Naive thymus-derived CD4-positive, alpha-beta T cell (primary cell): ENCODE measurements around the gene PTGDR. TPM values are rescaled to one million over a fixed set of nuclear protein-coding genes. Genes with fewer than 3 reads are reported as not detected.

ENCODE experiments used
- ATAC-seq: fragments of 150-1000 bp; cut with Tn5 transposase; 2 replicates; pipeline ENCODE4 v1.10.0; 2021; ENCODE audit warnings: mild to moderate bottlenecking, moderate library complexity
- CTCF ChIA-PET: fragments of 350-600 bp; sonication (Branson Sonifier 250); formaldehyde crosslinking; loops from one replicate; lab custom pipeline; 2021; ENCODE audit warnings: antibody characterized with exemption; lab: Charles Lee
- POLR2A ChIA-PET: fragments of 350-600 bp; sonication (Branson Sonifier 250); formaldehyde crosslinking; loops from one replicate; lab custom pipeline; 2021; ENCODE audit warnings: antibody characterized with exemption, inconsistent platforms; lab: Charles Lee
- DNase-seq, 9 donors: peaks; one replicate each; pipeline versions ENCODE4 v3.0.0 to v3.0.0-alpha.2; 2020 to 2022; ENCODE audit warnings: mixed read lengths in 1 of 9
- H3K27ac ChIP-seq: one replicate; pipeline ENCODE4 v1.7.0; 2013; ENCODE audit warnings: mild to moderate bottlenecking, low read depth, low read length, moderate library complexity
- H3K27me3 ChIP-seq, 2 donors: one replicate each; pipeline ENCODE4 v1.7.0; 2013; ENCODE audit warnings: low read length in 2 of 2, mild to moderate bottlenecking in 2 of 2, moderate library complexity in 2 of 2; ENCODE audit not compliant: control insufficient read depth in 2 of 2, insufficient read depth in 2 of 2
- H3K36me3 ChIP-seq, 3 experiments: 1 replicate in 2 of 3; 2 replicates in 1 of 3; pipeline ENCODE4 v1.7.0; 2013; ENCODE audit warnings: low read length in 3 of 3, mild to moderate bottlenecking in 3 of 3, moderate library complexity in 1 of 3; ENCODE audit not compliant: insufficient read depth in 3 of 3, control insufficient read depth in 2 of 3
- H3K4me1 ChIP-seq, 2 donors: one replicate each; pipeline ENCODE4 v1.7.0; 2013; ENCODE audit warnings: low read length in 2 of 2, mild to moderate bottlenecking in 2 of 2, moderate library complexity in 1 of 2; ENCODE audit not compliant: control insufficient read depth in 2 of 2, insufficient read depth in 2 of 2
- H3K4me3 ChIP-seq: 2 replicates; pipeline ENCODE4 v1.7.0; 2013; ENCODE audit warnings: mild to moderate bottlenecking, low read length
- H3K9me3 ChIP-seq, 3 experiments: 1 replicate in 2 of 3; 2 replicates in 1 of 3; pipeline ENCODE4 v1.7.0; 2013; ENCODE audit warnings: low read length in 3 of 3; ENCODE audit not compliant: control insufficient read depth in 2 of 3
- H3K27ac Mint-ChIP-seq, 9 donors: one replicate each; pipeline ENCODE4 v1.8.0; 2020 to 2022; ENCODE audit warnings: mixed read lengths in 9 of 9, mild to moderate bottlenecking in 8 of 9, moderate library complexity in 5 of 9, inconsistent platforms in 2 of 9
- H3K27me3 Mint-ChIP-seq, 5 donors: one replicate each; pipeline ENCODE4 v1.8.0; 2021 to 2022; ENCODE audit warnings: mixed read lengths in 5 of 5, mild to moderate bottlenecking in 1 of 5
- H3K36me3 Mint-ChIP-seq, 5 donors: one replicate each; pipeline ENCODE4 v1.8.0; 2020 to 2022; ENCODE audit warnings: mixed read lengths in 5 of 5, mild to moderate bottlenecking in 3 of 5, inconsistent platforms in 1 of 5
- H3K4me1 Mint-ChIP-seq, 7 donors: one replicate each; pipeline ENCODE4 v1.8.0; 2020 to 2022; ENCODE audit warnings: mixed read lengths in 7 of 7, mild to moderate bottlenecking in 3 of 7, inconsistent platforms in 1 of 7
- H3K4me3 Mint-ChIP-seq, 10 donors: one replicate each; pipeline ENCODE4 v1.8.0; 2020 to 2022; ENCODE audit warnings: mild to moderate bottlenecking in 10 of 10, mixed read lengths in 10 of 10, moderate library complexity in 6 of 10, inconsistent platforms in 2 of 10
- H3K9me3 Mint-ChIP-seq, 11 donors: one replicate each; pipeline ENCODE4 v1.8.0; 2020 to 2022; ENCODE audit warnings: mixed read lengths in 11 of 11, mild to moderate bottlenecking in 4 of 11, inconsistent platforms in 1 of 11, moderate library complexity in 1 of 11
- intact Hi-C, 2 donors: fragments of 100-400 bp; cut with micrococcal nuclease; formaldehyde crosslinking; loops; one replicate each; pipeline ENCODE4 v1.15.1; 2023
- polyA plus RNA-seq, 2 donors: library from polyadenylated mRNA; unstranded; fragments of 300-500 nt; fragmentation: Illumina TruSeq; gene quantifications; one replicate each; pipeline ENCODE4 v1.2.3, GENCODE V29; 2021
- total RNA-seq, 6 experiments: library from RNA in 5 of 6; stranded (reverse) in 5 of 6; gene quantifications; 1 replicate in 5 of 6; 2 replicates in 1 of 6; pipeline ENCODE4 v1.2.3 and lab custom pipeline; 2021 to 2026

Gene PTGDR
- total and polyA plus RNA-seq, 7 experiments from 2014 or later: 0.10 to 12.4 (median 0.35) TPM

DNA sequence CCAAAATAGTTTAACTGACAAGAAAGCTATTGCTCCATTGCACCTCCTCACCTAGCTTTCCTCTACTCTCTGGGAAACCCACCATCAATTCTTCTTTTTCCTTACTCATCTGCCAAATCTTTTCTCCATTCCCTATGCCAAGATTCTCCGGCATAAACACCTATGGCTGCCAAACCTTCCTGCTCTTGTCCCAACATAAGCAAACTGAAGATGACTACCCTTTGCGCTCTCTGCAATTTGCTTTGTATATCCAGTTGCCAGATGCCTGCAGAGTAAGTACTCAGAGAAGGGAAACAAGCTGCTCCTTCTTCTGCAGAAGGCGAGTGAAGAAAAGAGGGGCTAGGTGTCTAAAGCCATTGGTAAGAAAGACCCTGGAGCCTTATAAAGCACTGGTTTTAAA is 58.1 kb downstream of the PTGDR start:
- H3K27me3 Mint-ChIP-seq: peaks cover 0 to 2% (median 0%) of the 10 kb centered on the region in 5 donors
- Histone ChIP-seq H3K27me3 (no peaks in the 10 kb centered on the region), H3K4me1 (peaks cover 0 to 63% of the 10 kb centered on the region in 2 donors), H3K36me3 (no peaks in the 10 kb centered on the region), H3K9me3 (peaks cover 0 to 13% (median 0%) of the 10 kb centered on the region in 3 experiments), H3K4me3 (no peak overlapping the region), H3K27ac (no peak overlapping the region)
- peak overlapping the region in 1 of 10 donors; percentile 86 for H3K4me3 Mint-ChIP-seq
- POLR2A ChIA-PET: no interaction called here
- CTCF ChIA-PET: no interaction called here
- peaks cover 15 to 86% (median 26%) of the 10 kb centered on the region in 5 donors for H3K36me3 Mint-ChIP-seq
- peaks cover 9 to 86% (median 20%) of the 10 kb centered on the region in 7 donors for H3K4me1 Mint-ChIP-seq
- ATAC-seq (no peak), DNase-seq (no peak)
- H3K27ac Mint-ChIP-seq: peak overlapping the region in 1 of 9 donors; percentile 86
- intact Hi-C loops: loop anchor here (1.0 to 2.0 kb wide), 5 partner anchors 8 to 75 kb away; partner anchors contain the start of gene PTGER2 (in 1 of the 2)
- peaks cover 0 to 34% (median 13%) of the 10 kb centered on the region in 11 donors for H3K9me3 Mint-ChIP-seq

Other genes starting within 250 kb of the PTGDR start
- under 1 TPM in 2 of 5 experiments, not detected in 3; 0.42 to 0.94 TPM for gene NID2, start 198.6 kb upstream of the PTGDR start, total RNA-seq
- under 1 TPM in 1 of 2 donors, not detected in 1; 0.35 TPM for gene NID2, start 198.6 kb upstream of the PTGDR start, polyA plus RNA-seq
- 100 to 1,000 TPM in 1 of 5 experiments, 10 to 100 TPM in 2, 1 to 10 TPM in 2; 1.7 to 162 (median 15.2) TPM for gene PTGER2, start 46.6 kb downstream of the PTGDR start, total RNA-seq
- 10 to 100 TPM; 23.4 to 67.7 TPM for gene PTGER2, start 46.6 kb downstream of the PTGDR start, polyA plus RNA-seq